Activated naive CD4-positive, alpha-beta T cell (primary cell): ENCODE measurements around the gene EFCAB6.

Source experiments
- DNase-seq, 4 experiments: peaks; one replicate each; lab custom pipeline; 2025; lab: John Stamatoyannopoulos, UW

The EFCAB6 gene

GRCh38 chr22:43745783-43746356 lies 66.2 kb downstream of the EFCAB6 start:
- DNase-seq = no peak

- DNase-seq = no peak
These were observed 66.7 kb downstream of the EFCAB6 start for GRCh38 chr22:43745411-43745770.

GRCh38 chr22:43744700-43745410 lies 67.2 kb downstream of the EFCAB6 start:
- DNase-seq = no peak

GRCh38 chr22:43743929-43744643 lies 68.0 kb downstream of the EFCAB6 start:
- DNase-seq = no peak

GRCh38 chr22:43743131-43743530 lies 69.0 kb downstream of the EFCAB6 start:
- DNase-seq = no peak

- DNase-seq = no peak
These were observed 69.8 kb downstream of the EFCAB6 start for GRCh38 chr22:43742154-43742950.

GRCh38 chr22:43740587-43741270 lies 71.4 kb downstream of the EFCAB6 start:
- DNase-seq = no peak

- no peak for DNase-seq
These were observed 72.2 kb downstream of the EFCAB6 start for GRCh38 chr22:43739851-43740379.

GRCh38 chr22:43737150-43737828 lies 74.8 kb downstream of the EFCAB6 start:
- no peak for DNase-seq

GRCh38 chr22:43736651-43737050 lies 75.5 kb downstream of the EFCAB6 start:
- no peak for DNase-seq

GRCh38 chr22:43734370-43735150 lies 77.5 kb downstream of the EFCAB6 start:
- no peak for DNase-seq

GRCh38 chr22:43733138-43733537 lies 79.0 kb downstream of the EFCAB6 start:
- DNase-seq = no peak

GRCh38 chr22:43731988-43732387 lies 80.1 kb downstream of the EFCAB6 start:
- no peak for DNase-seq

- no peak for DNase-seq
These were observed 85.1 kb downstream of the EFCAB6 start for GRCh38 chr22:43726964-43727543.

- no peak for DNase-seq
These were observed 85.8 kb downstream of the EFCAB6 start for GRCh38 chr22:43726322-43726721.

GRCh38 chr22:43723816-43724215 lies 88.3 kb downstream of the EFCAB6 start:
- no peak for DNase-seq

GRCh38 chr22:43722444-43722843 lies 89.7 kb downstream of the EFCAB6 start:
- DNase-seq = no peak

GRCh38 chr22:43720716-43721115 lies 91.4 kb downstream of the EFCAB6 start:
- no peak for DNase-seq

GRCh38 chr22:43714104-43714503 lies 98.0 kb downstream of the EFCAB6 start:
- no peak for DNase-seq

GRCh38 chr22:43711681-43712080 lies 100.4 kb downstream of the EFCAB6 start:
- no peak for DNase-seq
